Upper lobe of left lung (tissue), 6 donors: ENCODE measurements around the gene MUC5AC. TPM values are rescaled to one million over a fixed set of nuclear protein-coding genes. Genes with fewer than 3 reads are reported as not detected.
A peak's percentile ranks its signal among the peaks of the same experiment; 100 is the strongest.

Experiments used
- ATAC-seq, 2 donors: fragments of 200-7000 bp; cut with Tn5 transposase; one replicate each; pipeline ENCODE4 v1.9.1; 2022; ENCODE audit warnings: mild to moderate bottlenecking in 2 of 2, moderate library complexity in 2 of 2; ENCODE audit not compliant: low FRiP score in 2 of 2
- DNase-seq, 2 donors: peaks; one replicate each; pipeline ENCODE4 v3.0.0-alpha.2; 2019 to 2020
- H3K27ac ChIP-seq, 4 donors: fragments of 200-600 bp; sonication (generic); one replicate each; pipeline ENCODE4 v1.5.1; 2016 to 2019
- H3K27me3 ChIP-seq, 4 donors: fragments of 200-600 bp; sonication (generic); one replicate each; pipeline ENCODE4 v1.5.1; 2017 to 2019
- H3K36me3 ChIP-seq, 4 donors: fragments of 200-600 bp; sonication (generic); one replicate each; pipeline ENCODE4 v1.5.1; 2016 to 2019
- H3K4me1 ChIP-seq, 4 donors: fragments of 200-600 bp; sonication (generic); one replicate each; pipeline ENCODE4 v1.5.1; 2018 to 2019
- H3K4me3 ChIP-seq, 4 donors: fragments of 200-600 bp; sonication (generic); one replicate each; pipeline ENCODE4 v1.5.1; 2017 to 2019; ENCODE audit warnings: mild to moderate bottlenecking in 2 of 4, moderate library complexity in 1 of 4
- H3K9me3 ChIP-seq, 4 donors: fragments of 200-600 bp; sonication (generic); one replicate each; pipeline ENCODE4 v1.5.1; 2018 to 2019
- CTCF ChIP-seq, 6 experiments: fragments of 450-650 bp in 4 of 6; fragments of 200-600 bp in 2 of 6; sonication (generic) in 2 of 6; IDR thresholded peaks; one replicate each; pipeline ENCODE4 v1.5.1; 2016 to 2019; ENCODE audit warnings: antibody characterized with exemption in 6 of 6
- EP300 ChIP-seq, 4 donors: sonication (generic); formaldehyde crosslinking; IDR thresholded peaks; one replicate each; pipeline ENCODE4 v1.5.1; 2017; ENCODE audit warnings: antibody characterized with exemption in 4 of 4, control low read depth in 2 of 4
- POLR2A ChIP-seq, 4 donors: fragments of 450-650 bp; IDR thresholded peaks; one replicate each; pipeline ENCODE4 v1.5.1; 2016 to 2017; ENCODE audit warnings: antibody characterized with exemption in 4 of 4, mild to moderate bottlenecking in 2 of 4
- POLR2AphosphoS5 ChIP-seq, 2 donors: sonication (generic); formaldehyde crosslinking; IDR thresholded peaks; one replicate each; pipeline ENCODE4 v1.5.1; 2017; ENCODE audit warnings: antibody characterized with exemption in 2 of 2
- WGBS, 2 donors: methylation state at CpG; one replicate each; pipeline ENCODE4 v1.1.5; 2017 to 2018; 5-methylcytosine and 5-hydroxymethylcytosine counted together
- total RNA-seq, 6 donors: library from RNA; depleted of rRNA in 4 of 6; stranded (reverse); fragments of >200 nt in 4 of 6; gene quantifications; one replicate each; pipeline versions ENCODE4 v1.1.0 to v1.2.1, GENCODE V29; 2016 to 2021
- donor health status: DM: no; HTN: no; CAD: no; lungs with moderate emphysema.
- donor health status: DM: no; HTN: yes; CAD: no; lungs with severe emphysema.

MUC5AC gene
- total RNA-seq, 6 donors from 2014 or later: under 0.01 to 7.3 (median 0.78) TPM; not detected in 1

GRCh38 chr11:1238767-1239595 is 81.2 kb downstream of the MUC5AC start:
- Histone ChIP-seq H3K9me3 (no peaks in the 10 kb centered on the region), H3K4me3 (no peak overlapping the region), H3K36me3 (no peaks in the 10 kb centered on the region), H3K27ac (no peak overlapping the region), H3K27me3 (no peaks in the 10 kb centered on the region), H3K4me1 (no peaks in the 10 kb centered on the region)
- no peak for TF ChIP-seq CTCF (IDR thresholded peaks at IDR 0.05)
- TF ChIP-seq POLR2A (IDR thresholded peaks at IDR 0.05): no peak
- TF ChIP-seq POLR2AphosphoS5 (IDR thresholded peaks at IDR 0.05): no peak
- TF ChIP-seq EP300 (IDR thresholded peaks at IDR 0.05): no peak
- ATAC-seq (no peak), DNase-seq (peak in 1 of 2 donors; percentile 79)
- 71 to 79% methylated on average over 13 to 22 of the region's 34 CpGs for WGBS, 2 donors

DNA sequence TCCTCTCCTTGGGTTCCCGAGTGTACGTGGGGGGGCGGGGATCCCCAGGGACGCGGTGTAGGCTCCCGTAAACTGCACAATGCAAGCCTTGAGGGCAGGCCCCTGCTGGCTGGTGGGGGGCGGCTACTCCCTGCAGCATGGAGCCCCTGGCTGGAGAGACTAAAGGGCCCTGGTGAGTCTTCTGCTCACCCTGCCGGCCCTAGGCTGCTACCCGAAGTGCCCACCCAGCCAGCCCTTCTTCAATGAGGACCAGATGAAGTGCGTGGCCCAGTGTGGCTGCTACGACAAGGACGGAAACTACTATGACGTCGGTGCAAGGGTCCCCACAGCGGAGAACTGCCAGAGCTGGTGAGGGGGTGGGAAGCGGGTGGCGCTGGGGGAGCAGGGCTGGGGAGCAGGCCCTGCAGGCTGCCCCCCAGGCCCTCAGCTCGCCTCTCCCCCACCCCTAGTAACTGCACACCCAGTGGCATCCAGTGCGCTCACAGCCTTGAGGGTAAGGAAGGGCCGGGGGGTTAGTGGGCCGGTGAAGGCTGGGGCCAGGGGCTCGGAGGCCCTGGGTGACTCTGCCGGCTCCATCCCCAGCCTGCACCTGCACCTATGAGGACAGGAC is 81.9 kb downstream of the MUC5AC start:
- Histone ChIP-seq H3K27me3 (no peaks in the 10 kb centered on the region), H3K4me1 (no peaks in the 10 kb centered on the region), H3K27ac (no peak overlapping the region), H3K4me3 (no peak overlapping the region), H3K9me3 (no peaks in the 10 kb centered on the region), H3K36me3 (no peaks in the 10 kb centered on the region)
- DNase-seq: peak in 1 of 2 donors; percentile 63
- ATAC-seq: no peak
- WGBS, 2 donors: 84 to 90% methylated on average over 4 to 23 of the region's 23 CpGs
- TF ChIP-seq POLR2A (IDR thresholded peaks at IDR 0.05) (no peak), POLR2AphosphoS5 (IDR thresholded peaks at IDR 0.05) (no peak), EP300 (IDR thresholded peaks at IDR 0.05) (no peak), CTCF (IDR thresholded peaks at IDR 0.05) (no peak)

- Histone ChIP-seq H3K9me3 (no peaks in the 10 kb centered on the region), H3K4me3 (no peak overlapping the region), H3K27me3 (no peaks in the 10 kb centered on the region), H3K27ac (no peak overlapping the region), H3K4me1 (no peaks in the 10 kb centered on the region), H3K36me3 (no peaks in the 10 kb centered on the region)
- ATAC-seq (no peak), DNase-seq (peak in 1 of 2 donors; percentile 80)
- WGBS, 2 donors: 91 to 97% methylated on average over 13 to 23 of the region's 25 CpGs
- TF ChIP-seq POLR2A (IDR thresholded peaks at IDR 0.05): no peak
- TF ChIP-seq EP300 (IDR thresholded peaks at IDR 0.05): no peak
- TF ChIP-seq CTCF (IDR thresholded peaks at IDR 0.05): no peak
- no peak for TF ChIP-seq POLR2AphosphoS5 (IDR thresholded peaks at IDR 0.05)
Measured at GRCh38 chr11:1240771-1241170, 83.0 kb downstream of the MUC5AC start.

DNA sequence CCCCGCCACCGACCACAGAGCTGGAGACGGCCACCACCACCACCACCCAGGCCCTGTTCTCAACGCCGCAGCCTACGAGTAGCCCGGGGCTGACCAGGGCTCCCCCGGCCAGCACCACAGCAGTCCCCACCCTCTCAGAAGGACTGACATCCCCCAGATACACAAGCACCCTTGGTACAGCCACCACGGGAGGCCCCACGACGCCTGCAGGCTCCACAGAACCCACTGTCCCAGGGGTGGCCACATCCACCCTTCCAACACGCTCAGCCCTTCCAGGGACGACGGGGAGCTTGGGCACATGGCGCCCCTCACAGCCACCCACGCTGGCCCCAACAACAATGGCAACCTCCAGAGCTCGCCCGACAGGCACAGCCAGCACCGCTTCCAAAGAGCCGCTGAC is 84.0 kb downstream of the MUC5AC start:
- Histone ChIP-seq H3K4me1 (no peaks in the 10 kb centered on the region), H3K4me3 (no peak overlapping the region), H3K27ac (no peak overlapping the region), H3K36me3 (no peaks in the 10 kb centered on the region), H3K27me3 (no peaks in the 10 kb centered on the region), H3K9me3 (no peaks in the 10 kb centered on the region)
- TF ChIP-seq CTCF (IDR thresholded peaks at IDR 0.05): no peak
- DNase-seq: peak in 1 of 2 donors; percentile 70
- no peak for ATAC-seq
- WGBS, 2 donors: 95 to 96% methylated on average over 11 to 20 of the region's 20 CpGs
